GM21423 (cell line): ENCODE measurements around the gene ADTRP.
"Not testable (repeated sequence)": the region's sequence is repeated elsewhere in the genome, so short reads cannot be mapped to it uniquely, and the experiment has no call there.

ENCODE experiments used
- ATAC-seq: cut with Tn5 transposase; IDR thresholded peaks from one replicate; pipeline ENCODE4 v1.9.1; 2021; ENCODE audit warnings: mild to moderate bottlenecking, moderate library complexity; ENCODE audit not compliant: unreplicated experiment

Gene ADTRP

DNA sequence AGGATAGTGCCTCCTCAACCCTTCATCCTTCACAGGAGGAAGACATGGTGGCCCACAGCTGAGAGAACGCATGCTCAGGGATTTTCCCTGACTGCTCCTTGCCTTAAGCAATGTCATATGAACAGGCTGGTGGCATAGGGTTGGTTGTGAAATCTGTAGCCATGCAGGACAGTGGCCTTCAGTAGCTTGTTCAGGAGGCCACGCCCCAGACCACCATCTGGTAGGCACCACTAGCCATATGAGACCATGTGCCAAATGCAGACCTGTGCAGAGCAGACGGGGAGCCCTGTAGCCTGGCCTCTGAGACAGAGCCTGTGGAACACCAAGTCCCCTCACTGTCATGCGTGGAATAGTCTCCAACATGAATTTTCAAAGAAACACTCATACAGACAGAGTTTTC is 76.5 kb downstream of the ADTRP start:
- no peak for ATAC-seq

DNA sequence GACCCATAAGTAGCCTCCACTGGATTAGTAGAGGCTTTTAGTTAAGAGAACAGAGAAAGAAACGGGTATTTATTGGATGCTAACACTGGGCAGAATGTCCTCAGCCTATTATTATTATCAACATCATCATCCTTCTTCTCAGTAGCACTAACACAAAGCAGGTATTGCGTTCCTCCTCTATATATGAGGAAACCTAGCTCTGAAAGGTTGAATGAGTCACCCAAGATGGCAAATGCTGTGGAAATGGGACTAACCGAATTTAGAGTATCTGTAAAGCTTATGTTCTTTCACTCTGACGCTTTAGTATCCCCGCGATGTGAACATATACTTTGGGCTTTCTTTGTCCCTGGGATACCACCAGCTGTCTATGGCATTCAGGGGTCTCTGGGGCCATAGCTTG is 77.0 kb downstream of the ADTRP start:
- no peak for ATAC-seq

DNA sequence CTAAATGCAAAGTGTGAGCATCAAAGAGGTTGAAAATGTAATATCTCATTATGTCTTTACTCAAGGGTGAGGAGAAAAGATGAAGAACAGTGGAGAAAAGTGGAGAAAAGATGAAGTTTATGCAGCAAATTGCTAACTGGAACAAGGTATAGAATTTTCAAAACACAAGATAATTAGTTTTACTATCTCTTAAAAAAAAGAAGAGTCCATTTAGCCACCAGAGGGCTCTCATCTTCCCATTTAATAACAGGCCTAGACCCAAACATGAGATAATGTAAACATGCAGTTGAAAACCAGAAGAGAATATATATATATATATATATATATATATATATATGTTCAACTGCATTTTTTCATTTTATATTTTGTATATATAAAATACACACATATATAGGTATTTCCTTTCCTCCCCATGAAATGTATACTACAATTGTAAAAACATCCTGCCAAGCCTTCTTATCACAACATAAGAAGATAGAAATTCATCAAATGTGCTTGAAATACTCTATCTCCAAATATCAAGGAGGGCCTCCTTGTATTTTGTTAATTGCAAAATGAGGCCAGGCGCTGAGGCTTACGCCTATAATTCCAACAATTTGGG is 78.4 kb downstream of the ADTRP start:
- no peak for ATAC-seq

DNA sequence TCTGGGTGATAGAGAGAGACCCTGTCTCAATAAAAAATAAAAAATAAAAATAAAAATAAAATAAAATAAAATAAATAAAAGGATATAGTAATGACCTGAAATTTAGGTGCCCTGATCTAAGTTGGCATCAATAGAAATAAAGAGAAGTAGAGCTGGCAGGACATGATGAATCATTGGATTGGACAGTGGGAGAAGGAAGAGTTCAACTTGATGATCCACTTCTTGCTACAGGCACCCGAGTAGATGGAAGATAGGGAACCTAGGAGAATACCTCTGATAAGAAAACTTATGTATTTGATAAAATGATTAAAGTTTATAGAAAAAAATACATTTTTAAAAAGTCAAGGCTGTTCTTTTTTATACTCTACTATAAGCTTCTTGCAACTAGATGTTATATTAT is 79.0 kb downstream of the ADTRP start:
- ATAC-seq = no peak

DNA sequence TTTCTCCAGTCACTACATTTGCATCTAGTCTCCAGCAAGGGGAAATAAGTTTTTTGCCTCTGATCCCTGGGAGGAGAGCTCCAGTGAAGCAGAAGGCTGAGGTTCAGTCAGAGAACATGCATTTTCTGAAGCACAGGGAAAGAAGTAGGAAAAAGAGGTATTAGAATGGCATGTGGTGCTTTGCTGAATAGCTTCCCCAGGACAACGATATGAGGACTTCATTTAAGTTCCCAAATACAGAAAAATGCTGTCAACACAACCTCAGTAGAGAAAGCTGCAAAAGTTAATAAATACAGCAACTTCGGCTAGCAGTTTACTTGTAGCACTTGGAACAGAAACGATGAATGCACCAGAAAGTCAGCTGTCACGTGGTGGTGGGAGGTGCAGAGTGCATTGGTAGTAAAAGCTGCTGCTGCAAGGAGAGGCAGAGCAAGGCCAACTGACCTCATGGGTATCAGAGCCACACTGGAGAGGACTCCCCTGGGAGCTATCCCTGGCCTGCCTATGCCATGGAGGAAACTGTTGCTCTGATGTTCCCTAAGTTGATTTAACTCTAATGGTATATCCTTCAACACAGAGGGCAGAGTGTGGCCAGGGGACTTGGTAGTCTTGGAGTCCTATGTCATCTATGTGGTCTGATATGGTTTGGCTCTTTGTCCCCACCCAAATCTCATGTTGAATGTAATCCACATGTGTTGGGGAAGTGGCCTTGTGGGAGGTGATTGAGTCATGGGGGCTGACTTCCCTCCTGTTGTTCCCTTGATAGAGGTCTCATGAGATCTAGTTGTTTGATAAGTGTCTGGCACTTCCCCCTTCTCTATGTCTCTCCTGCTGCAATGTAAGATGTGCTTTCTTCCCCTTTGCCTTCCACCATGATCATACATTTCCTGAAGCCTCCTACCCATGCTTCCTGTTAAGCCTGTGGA is 85.9 kb downstream of the ADTRP start:
- no peak for ATAC-seq

DNA sequence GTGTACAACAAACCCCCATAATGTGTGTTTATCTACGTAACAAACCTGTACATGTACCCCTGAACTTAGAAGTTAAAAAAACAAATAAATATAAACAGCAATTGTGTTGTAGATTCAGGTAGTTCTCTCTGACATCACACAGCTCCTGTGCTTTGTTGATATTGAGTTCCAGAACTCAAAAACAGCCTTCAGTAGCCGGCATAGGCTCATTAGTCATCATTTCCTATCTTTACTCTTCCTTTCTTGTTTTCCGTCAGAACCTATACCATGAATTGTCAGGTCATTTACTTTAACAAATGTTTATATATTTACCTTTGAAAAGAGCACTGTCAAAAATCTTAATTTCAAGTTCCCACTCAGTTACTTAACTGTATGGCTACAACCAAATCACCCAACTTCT is 88.8 kb downstream of the ADTRP start:
- no peak for ATAC-seq

DNA sequence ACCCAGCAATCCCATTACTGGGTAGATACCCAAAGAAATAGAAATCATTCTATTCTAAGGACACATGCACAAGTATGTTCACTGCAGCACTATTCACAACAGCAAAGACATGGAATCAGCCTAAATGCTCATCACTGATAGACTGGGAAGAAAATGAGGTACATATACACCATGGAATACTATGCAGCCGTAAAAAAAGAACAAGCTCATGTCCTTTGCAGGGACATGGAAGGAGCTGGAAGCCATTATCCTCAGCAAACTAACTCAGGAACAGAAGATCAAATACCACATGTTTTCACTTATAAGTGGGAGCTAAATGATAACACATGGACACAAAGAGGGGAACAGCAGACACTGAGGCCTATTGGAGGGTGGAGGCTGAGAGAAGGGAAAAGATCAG is 89.2 kb downstream of the ADTRP start:
- not testable (repeated sequence) for ATAC-seq

DNA sequence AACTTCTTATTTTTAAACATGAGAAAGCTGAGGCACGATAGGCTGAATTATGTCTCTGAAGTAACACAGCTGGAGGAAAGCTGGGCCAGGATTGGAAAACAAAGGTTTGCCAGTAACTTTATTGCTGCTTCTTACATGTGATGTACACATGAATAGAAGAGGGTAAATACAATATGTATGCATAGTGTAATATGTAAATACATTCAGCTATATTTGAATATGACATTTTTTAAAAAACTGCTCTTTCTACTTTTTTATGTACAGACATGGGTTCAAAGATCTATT is 90.2 kb downstream of the ADTRP start:
- no peak for ATAC-seq

DNA sequence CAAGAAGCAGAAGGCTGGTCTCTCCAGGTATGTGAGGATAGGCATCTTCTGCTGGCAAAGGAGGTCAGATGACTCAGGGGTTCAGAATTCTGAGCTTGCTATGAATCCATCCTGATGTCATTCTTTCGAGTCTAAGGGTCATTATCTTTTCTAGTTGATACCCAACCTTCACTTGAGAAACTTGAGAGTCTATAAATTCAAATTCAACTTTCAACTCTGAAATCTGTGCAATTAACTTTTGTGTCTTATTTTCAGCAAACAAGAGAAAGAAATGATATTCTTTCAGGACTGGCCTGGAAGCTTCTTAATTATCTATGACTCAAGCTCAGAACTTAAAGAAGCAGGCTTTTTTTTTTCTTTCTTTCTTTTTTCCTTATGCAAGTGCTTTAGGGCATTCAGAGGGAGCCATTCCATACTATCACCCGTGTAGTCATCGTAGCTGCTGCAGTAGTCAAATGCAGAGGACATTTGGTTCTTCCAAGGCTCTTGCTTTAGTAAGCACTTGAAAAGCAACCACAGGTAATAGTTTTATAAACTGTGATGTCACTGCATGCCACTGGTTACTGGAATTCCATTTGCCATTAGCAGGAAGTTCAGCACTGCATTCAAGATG is 93.0 kb downstream of the ADTRP start:
- ATAC-seq = no peak

DNA sequence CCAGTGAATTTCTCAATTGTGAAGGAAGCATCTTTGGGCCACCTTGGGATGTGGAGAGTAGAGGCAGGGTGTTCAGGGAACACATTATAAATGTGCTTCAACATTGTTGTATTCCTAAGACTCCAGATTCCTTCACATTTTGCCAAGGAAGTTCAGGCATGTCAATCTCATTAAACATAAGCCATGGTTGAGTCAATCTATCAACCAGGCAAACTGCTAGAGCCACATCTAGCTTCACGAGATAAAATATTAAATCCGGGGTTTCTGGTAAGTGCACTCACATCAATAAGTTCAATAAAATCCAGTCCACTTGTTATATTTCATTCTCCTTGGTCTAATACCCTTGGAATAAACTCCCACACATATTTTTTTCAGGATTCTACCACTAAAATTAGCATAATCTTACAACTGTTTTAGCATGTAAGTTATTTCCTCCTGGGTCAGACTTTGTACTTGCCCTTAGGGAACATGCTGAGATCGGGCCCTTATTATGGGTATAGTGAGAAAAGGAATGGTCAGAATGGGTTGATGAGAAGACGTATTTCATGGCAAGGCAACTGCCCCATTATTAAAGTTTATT is 93.6 kb downstream of the ADTRP start:
- no peak for ATAC-seq

DNA sequence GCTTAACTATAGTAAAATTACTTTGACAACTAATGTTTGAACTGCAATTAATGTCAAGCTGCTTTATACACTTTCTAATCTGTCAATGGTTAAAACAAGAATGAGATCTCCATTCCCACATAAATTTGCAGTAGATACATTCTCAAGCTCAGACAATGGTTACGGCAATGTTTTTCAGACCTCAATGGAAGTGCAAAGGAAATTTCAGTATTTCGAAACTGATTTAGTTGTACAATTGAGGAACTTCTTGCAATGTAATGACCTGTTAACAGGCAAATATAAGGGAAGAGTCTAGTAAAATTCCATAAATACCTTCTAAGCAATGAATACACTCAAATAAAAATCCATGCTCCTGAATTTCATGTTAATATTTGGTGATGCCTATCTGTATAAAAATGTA is 94.7 kb downstream of the ADTRP start:
- no peak for ATAC-seq

DNA sequence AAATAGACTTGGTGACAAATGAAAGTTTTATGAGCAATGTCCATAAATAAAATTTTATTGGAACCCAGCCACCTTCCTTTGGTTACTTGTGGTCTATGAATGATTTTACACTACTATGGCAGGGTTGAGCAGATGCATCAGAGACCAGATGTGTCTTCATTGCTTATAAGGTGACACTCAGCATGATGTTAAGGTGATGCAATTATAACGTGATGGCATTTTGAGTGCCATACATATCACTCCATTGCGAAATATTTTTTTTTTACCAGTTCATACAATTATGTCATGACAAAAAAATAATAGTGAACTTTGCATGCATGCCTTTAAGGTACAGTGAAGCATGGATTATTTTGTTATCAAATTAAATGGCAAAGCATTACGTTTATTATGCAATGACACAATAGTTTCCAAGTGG is 96.0 kb downstream of the ADTRP start:
- ATAC-seq = no peak

DNA sequence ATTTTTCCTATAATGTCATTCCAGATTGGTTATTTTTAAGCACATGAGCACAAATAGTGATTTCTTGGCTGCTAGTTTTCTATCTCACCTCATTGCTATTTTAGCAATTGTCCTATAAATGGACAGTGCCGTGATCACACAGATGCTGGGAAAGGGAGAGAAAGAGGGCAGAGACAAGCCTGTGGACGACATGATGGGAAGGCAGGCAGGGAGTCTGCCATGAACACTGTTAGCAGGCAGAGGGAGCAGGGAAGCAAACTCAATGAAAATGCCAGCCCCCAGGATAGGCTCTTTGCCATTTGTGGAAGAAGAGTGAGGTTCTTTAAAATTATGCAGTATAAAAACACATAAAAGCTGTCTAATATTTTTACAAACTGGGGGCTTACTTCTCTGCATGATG is 96.8 kb downstream of the ADTRP start:
- ATAC-seq = no peak

DNA sequence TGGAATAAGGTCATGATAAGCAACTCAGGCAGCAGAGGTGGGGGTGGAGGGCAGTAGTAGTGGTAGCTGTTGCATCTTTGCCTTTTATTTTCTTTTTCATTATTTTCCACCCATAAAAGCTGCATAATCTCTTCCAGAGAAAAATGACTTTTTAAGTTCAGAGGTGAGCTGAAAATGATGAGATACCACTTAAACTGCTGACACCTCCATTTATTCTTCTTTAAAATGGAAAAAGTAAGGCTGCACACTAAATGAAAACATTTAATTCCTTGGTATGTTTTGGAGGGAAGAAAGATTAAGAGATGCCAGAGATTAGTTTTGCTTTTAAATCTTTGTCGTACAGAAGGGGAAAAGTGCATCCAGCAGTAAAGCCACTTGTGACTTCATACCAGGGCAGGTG is 97.2 kb downstream of the ADTRP start:
- ATAC-seq = no peak

DNA sequence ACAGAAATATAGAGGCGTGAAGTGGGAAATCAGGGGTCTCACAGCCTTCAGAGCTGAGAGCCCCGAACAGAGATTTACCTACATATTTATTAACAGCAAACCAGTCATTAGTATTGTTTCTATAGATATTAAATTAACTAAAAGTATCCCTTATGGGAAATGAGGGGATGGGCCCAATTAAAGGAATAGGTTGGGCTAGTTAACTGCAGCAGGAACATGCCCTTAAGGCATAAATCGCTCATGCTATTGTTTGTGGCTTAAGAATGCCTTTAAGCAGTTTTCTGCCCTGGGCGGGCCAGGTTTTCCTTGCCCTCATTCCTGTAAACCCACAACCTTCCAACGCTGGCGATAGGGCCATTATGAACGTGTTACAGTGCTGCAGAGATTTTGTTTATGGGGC is 98.1 kb downstream of the ADTRP start:
- not testable (repeated sequence) for ATAC-seq

DNA sequence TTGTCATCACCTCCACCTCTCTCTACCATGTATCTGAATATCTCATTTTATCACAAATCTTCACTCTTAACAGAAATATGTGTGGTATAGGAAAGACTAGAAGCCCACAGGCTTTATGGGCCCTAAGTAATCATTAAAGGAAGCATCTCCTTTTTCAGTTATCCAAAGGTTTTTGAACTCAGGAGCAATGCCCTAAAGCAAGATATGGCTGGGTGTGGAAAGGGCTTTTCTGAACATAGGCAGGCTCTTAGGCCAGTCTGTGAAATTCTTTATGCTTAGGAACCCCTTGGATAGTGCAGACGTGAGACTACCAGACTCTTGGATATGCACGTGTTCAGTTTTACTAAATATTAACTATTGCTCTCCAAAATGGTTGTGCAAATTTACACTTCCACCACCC is 99.5 kb downstream of the ADTRP start:
- ATAC-seq = no peak

DNA sequence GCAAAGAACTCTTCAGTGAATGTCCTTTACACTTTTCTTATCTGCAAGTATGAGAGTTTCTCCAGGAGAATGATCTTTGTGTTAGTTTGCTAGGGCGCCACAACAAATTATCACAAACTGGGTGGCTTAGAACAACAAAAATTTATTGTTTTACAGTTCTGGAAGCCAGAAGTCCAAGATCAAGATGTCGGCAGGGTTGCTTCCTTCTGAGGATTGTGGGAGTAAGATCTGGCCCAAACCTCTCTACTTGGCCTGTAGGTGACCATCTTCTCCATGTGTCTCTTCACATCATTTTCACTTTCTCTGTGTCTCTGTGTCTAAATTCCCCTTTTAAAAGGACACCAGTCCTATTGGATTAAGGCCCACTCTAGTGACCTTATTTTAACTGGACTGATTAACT is 103.0 kb downstream of the ADTRP start:
- ATAC-seq = no peak

DNA sequence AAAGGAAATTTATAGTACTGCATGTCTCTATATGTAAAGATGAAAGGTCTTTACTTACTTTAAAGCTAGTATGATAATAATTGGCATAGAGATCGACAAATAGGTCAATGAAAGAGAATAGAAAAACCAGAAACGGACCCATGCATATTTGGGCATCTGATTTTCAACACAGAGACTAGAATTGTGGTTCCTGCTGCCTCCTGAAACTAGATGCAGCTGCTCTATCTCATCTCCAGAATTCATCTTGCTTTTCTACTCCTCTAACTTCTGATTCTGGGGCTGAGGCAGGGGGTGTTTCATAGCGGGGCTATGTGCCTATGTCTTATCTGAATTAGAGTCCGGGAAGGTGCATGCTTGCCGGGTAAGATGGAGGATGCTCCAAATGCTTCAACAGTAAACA is 105.9 kb downstream of the ADTRP start:
- no peak for ATAC-seq

DNA sequence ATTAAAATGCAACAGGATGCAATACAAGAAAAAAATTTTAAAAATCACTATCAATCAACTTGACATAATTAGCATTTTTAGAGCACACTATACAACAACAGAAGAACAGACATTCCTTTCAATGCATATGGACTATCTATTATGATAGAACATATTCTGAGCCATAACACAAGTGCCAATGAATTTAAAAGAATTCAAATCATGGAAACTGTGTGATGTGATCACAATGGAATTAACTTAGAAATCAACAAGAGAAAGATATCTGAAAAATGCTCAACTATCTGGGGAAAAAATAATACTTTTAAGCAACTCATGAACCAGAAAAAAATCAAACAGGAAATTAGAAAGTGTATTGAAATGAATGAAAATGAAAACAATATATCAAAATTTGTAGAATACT is 106.3 kb downstream of the ADTRP start:
- ATAC-seq = no peak

DNA sequence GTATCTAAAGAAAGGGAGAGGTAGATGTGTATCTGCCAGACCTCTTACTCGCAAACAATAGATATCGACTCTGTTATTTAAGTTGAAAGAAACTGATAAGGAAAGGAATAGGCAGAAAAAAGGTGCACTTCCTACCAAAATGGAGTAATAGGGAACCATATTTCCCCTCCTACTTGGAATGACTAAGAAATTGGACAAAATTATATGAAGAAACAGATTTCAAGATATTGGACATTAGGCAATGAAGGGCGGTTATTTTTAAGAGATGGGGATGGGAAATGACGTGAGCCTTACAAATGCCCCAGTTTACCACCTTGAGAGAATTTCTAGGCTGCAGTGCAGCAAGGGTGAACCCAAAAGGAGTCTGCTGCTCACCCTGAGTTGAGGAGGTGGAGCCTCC is 108.9 kb downstream of the ADTRP start:
- ATAC-seq = no peak

DNA sequence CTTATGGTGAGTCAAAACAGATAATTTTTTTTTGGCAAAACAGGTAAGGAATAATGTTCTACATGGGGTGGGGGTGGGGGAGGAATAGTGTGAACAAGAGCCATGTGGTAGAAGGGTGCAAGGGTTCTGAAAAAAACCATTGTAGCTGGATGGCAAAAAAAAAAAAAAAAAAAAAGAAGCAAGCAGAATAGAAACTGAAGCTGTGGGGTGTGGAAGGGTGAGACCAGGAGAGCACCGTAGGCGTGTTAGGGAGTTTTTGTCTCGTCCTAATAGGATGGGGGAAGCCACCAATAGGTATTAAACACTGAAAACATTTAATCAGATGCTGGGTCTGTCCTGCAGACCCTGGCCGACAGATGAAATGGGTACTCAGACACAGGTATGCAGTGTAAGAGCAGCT is 110.1 kb downstream of the ADTRP start:
- no peak for ATAC-seq

DNA sequence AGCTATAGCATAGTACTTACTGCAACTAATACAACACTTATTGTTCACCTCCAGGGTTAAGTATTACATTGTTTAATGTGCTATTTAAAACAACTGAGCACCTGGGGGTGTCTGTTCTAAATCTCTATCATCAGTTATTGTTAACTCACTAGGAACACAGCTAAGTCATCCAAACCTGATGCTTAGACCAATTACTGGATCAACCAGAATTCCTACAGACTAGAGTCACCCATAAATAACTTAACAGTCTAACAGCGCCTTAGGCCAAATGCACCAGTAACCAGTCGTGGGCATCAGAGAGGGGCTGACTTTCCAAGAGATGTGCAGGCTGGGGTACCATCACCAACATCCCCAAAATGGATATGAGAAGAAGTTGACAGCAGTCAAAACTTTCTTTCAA is 110.7 kb downstream of the ADTRP start:
- ATAC-seq = no peak
